Measurements from ENCODE around the gene CDH18. TPM values are rescaled to one million over a fixed set of nuclear protein-coding genes. Genes with fewer than 3 reads are reported as not detected.
"Not testable (repeated sequence)": the region's sequence is repeated elsewhere in the genome, so short reads cannot be mapped to it uniquely, and the experiment has no call there.

The CDH18 gene
- total and polyA plus RNA-seq, 4 donors: 0.03 to 2.4 TPM; not detected in 2

DNA sequence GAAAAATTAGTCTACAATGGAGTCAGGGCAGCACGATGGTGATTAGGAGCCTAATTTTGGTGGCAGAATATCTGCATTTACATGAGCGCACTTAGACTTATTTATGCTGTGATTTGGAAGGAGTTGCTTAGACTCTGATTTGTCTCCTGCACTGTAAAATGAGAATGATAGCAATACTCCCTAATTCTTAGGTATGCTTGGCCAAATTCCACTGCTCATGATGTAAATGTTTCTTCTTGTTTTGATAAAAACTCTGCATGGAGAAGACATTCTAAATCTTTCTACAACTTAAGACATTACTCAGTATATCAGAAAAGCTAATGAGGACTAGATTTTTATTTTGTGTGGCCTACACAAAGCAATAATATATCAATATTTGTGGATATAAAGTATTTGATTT, 205.4 kb downstream of the CDH18 start:
- Histone ChIP-seq H3K36me3 (ENCODE audit: control insufficient read depth in 4 of 4, insufficient read depth in 4 of 4, low read length in 4 of 4) (no peaks in the 10 kb centered on the region), H3K4me1 (ENCODE audit: control insufficient read depth in 5 of 5, insufficient read depth in 5 of 5, low read length in 5 of 5) (no peaks in the 10 kb centered on the region), H3K4me3 (no peak overlapping the region), H3K9ac (ENCODE audit: insufficient read depth in 1 of 2, low read length in 2 of 2) (no peak overlapping the region), H3K9me3 (ENCODE audit: control insufficient read depth in 4 of 4, insufficient read depth in 3 of 4, low read length in 3 of 4) (peaks cover 0 to 3% (median 0%) of the 10 kb centered on the region in 4 donors), H3K27me3 (ENCODE audit: control insufficient read depth in 3 of 3, insufficient read depth in 3 of 3, low read length in 2 of 3) (no peaks in the 10 kb centered on the region), H3K27ac (ENCODE audit: low read depth in 1 of 2, low read length in 1 of 2) (no peak overlapping the region)
- TF ChIP-seq, protein P1, sequence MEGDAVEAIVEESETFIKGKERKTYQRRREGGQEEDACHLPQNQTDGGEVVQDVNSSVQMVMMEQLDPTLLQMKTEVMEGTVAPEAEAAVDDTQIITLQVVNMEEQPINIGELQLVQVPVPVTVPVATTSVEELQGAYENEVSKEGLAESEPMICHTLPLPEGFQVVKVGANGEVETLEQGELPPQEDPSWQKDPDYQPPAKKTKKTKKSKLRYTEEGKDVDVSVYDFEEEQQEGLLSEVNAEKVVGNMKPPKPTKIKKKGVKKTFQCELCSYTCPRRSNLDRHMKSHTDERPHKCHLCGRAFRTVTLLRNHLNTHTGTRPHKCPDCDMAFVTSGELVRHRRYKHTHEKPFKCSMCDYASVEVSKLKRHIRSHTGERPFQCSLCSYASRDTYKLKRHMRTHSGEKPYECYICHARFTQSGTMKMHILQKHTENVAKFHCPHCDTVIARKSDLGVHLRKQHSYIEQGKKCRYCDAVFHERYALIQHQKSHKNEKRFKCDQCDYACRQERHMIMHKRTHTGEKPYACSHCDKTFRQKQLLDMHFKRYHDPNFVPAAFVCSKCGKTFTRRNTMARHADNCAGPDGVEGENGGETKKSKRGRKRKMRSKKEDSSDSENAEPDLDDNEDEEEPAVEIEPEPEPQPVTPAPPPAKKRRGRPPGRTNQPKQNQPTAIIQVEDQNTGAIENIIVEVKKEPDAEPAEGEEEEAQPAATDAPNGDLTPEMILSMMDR (IDR thresholded peaks at IDR 0.05; ENCODE audit: control extremely low read depth, extremely low read depth): no peak
- no peak for DNase-seq
- WGBS, 2 donors: 83 to 92% methylated on average over 2 of the region's 2 CpGs
- no peak for ATAC-seq (ENCODE audit: insufficient read depth, low FRiP score)

DNA sequence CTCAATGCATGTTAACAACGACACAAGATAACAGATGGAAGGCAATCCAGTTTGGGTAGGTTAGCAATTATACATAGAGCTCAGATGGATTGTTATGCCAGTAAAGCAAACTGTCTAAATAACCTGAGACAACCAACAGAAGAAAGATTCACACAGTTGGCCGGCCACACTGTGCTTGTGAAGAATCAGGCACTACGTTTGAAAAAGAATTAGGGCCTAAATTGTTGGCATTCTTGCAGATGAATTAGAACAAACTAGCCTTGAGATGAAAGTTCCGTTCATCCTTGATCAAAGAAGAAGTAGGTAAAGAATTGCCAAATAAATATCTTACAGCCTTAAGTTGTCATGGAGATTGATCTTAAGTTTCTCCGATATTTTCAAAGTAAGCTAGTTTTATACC, 210.6 kb downstream of the CDH18 start:
- peaks cover 0 to 3% (median 0%) of the 10 kb centered on the region in 4 donors for H3K9me3 ChIP-seq (ENCODE audit: control insufficient read depth in 4 of 4, insufficient read depth in 3 of 4, low read length in 3 of 4)
- H3K9ac ChIP-seq (ENCODE audit: insufficient read depth in 1 of 2, low read length in 2 of 2): no peak overlapping the region
- no peak overlapping the region for H3K4me3 ChIP-seq
- H3K4me1 ChIP-seq (ENCODE audit: control insufficient read depth in 5 of 5, insufficient read depth in 5 of 5, low read length in 5 of 5): no peaks in the 10 kb centered on the region
- no peaks in the 10 kb centered on the region for H3K27me3 ChIP-seq (ENCODE audit: control insufficient read depth in 3 of 3, insufficient read depth in 3 of 3, low read length in 2 of 3)
- TF ChIP-seq, protein P1 (IDR thresholded peaks at IDR 0.05; ENCODE audit: control extremely low read depth, extremely low read depth): no peak
- ATAC-seq (ENCODE audit: insufficient read depth, low FRiP score) (no peak), DNase-seq (no peak)
- no peak overlapping the region for H3K27ac ChIP-seq (ENCODE audit: low read depth in 1 of 2, low read length in 1 of 2)
- WGBS, 2 donors: 78 to 84% methylated on average over 5 of the region's 5 CpGs
- H3K36me3 ChIP-seq (ENCODE audit: control insufficient read depth in 4 of 4, insufficient read depth in 4 of 4, low read length in 4 of 4): no peaks in the 10 kb centered on the region

DNA sequence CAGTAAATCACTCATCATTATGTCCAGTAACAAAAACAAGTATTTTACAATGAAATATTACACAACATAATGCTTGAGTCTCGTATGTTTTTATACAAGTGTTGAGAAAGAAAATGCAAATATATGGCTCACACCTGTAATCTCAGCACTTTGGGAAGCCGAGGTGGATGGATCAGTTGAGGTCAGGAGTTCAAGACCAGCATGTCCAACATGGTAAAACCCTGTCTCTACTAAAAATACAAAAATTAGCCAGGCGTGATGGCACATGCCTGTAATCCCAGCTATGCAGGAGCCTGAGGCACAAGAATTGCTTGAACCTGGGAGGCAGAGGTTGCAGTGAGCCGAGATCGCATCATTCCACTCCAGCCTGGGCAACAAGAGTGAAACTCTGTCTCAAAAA, 211.1 kb downstream of the CDH18 start:
- H3K4me1 ChIP-seq (ENCODE audit: control insufficient read depth in 5 of 5, insufficient read depth in 5 of 5, low read length in 5 of 5); H3K27me3 ChIP-seq (ENCODE audit: control insufficient read depth in 3 of 3, insufficient read depth in 3 of 3, low read length in 2 of 3); H3K9me3 ChIP-seq (ENCODE audit: control insufficient read depth in 4 of 4, insufficient read depth in 3 of 4, low read length in 3 of 4); ATAC-seq (ENCODE audit: insufficient read depth, low FRiP score); H3K9ac ChIP-seq (ENCODE audit: insufficient read depth in 1 of 2, low read length in 2 of 2); H3K36me3 ChIP-seq (ENCODE audit: control insufficient read depth in 4 of 4, insufficient read depth in 4 of 4, low read length in 4 of 4); H3K27ac ChIP-seq (ENCODE audit: low read depth in 1 of 2, low read length in 1 of 2); H3K4me3 ChIP-seq; DNase-seq: not testable (repeated sequence)
- whole genome bisulfite sequencing, 2 donors: 81 to 86% methylated on average over 5 of the region's 5 CpGs

DNA sequence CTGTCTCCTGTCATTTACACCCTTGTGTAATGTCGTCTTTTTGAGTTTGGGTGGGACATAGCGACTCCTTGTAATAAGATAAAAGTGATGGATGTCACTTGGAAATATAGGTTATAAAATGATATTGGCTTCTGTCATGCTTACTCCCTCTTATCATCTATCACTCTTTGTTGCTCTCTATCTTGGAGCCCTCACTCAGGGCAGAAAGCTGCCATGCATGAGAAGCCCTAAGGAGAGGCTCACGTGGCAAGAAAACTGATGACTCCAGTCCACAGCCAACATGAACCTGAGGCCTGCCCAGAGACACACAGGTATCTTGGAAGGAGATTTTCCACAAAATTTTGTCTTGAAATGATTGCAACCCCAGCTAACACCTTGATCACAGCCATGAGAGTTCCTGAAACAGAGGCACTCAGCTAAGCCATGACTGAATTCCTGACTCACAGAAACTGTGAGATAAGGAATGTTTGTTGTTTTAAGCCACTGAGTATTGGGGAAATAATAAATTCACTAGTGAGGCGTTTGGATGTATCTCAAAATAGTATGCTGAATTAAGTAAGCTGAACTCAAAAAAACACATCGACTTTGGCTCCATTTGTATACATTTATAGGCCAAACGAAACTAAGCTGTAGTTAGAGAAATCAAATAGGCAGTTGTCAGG, 216.7 kb downstream of the CDH18 start:
- peak in 1 of 3 donors; percentile 18 for DNase-seq
- Histone ChIP-seq H3K9me3 (ENCODE audit: control insufficient read depth in 4 of 4, insufficient read depth in 3 of 4, low read length in 3 of 4) (no peaks in the 10 kb centered on the region), H3K27ac (ENCODE audit: low read depth in 1 of 2, low read length in 1 of 2) (no peak overlapping the region), H3K9ac (ENCODE audit: insufficient read depth in 1 of 2, low read length in 2 of 2) (no peak overlapping the region), H3K36me3 (ENCODE audit: control insufficient read depth in 4 of 4, insufficient read depth in 4 of 4, low read length in 4 of 4) (no peaks in the 10 kb centered on the region), H3K27me3 (ENCODE audit: control insufficient read depth in 3 of 3, insufficient read depth in 3 of 3, low read length in 2 of 3) (no peaks in the 10 kb centered on the region), H3K4me3 (no peak overlapping the region), H3K4me1 (ENCODE audit: control insufficient read depth in 5 of 5, insufficient read depth in 5 of 5, low read length in 5 of 5) (no peaks in the 10 kb centered on the region)
- ATAC-seq (ENCODE audit: insufficient read depth, low FRiP score): no peak
- TF ChIP-seq, protein P1 (IDR thresholded peaks at IDR 0.05; ENCODE audit: control extremely low read depth, extremely low read depth): no peak
- 53 to 62% methylated on average over 6 of the region's 6 CpGs for WGBS, 2 donors

Data from lung (tissue), 12 donors.